Cardiac muscle cell (in vitro differentiated cells and primary cell): ENCODE measurements around the gene CSN3. TPM values are rescaled to one million over a fixed set of nuclear protein-coding genes. Genes with fewer than 3 reads are reported as not detected.
A peak's percentile ranks its signal among the peaks of the same experiment; 100 is the strongest.
"Not testable (repeated sequence)": the region's sequence is repeated elsewhere in the genome, so short reads cannot be mapped to it uniquely, and the experiment has no call there.

Experiments
- DNase-seq, 2 donors: peaks; one replicate each; pipeline versions ENCODE4 v3.0.0 to v3.0.0-alpha.2; 2010 to 2017; ENCODE audit warnings: low read depth in 1 of 2, low spot score in 1 of 2
- H3K27ac ChIP-seq: fragments of 200-600 bp; sonication (generic); 2 replicates; pipeline ENCODE4 v1.5.1; 2016
- H3K27me3 ChIP-seq: fragments of 200-600 bp; sonication (generic); 2 replicates; pipeline ENCODE4 v1.6.0; 2016; ENCODE audit warnings: control low read depth
- H3K36me3 ChIP-seq: fragments of 200-600 bp; sonication (generic); 2 replicates; pipeline ENCODE4 v1.5.1; 2016; ENCODE audit warnings: control low read depth
- H3K4me1 ChIP-seq: fragments of 200-600 bp; sonication (generic); 2 replicates; pipeline ENCODE4 v1.8.1; 2017; ENCODE audit warnings: low read depth, mild to moderate bottlenecking, mixed run types
- H3K4me3 ChIP-seq: fragments of 200-600 bp; sonication (generic); 2 replicates; pipeline ENCODE4 v1.5.1; 2016; ENCODE audit warnings: mild to moderate bottlenecking
- H3K9me3 ChIP-seq: fragments of 200-600 bp; sonication (generic); 2 replicates; pipeline ENCODE4 v1.5.1; 2017; ENCODE audit warnings: low read depth, mild to moderate bottlenecking, control low read depth
- polyA plus RNA-seq: library from polyadenylated mRNA; unstranded; fragments of >200 nt; fragmentation: Nextera tagmentation; extraction: Ambion mirVana; gene quantifications from 2 replicates; pipeline ENCODE4 v1.2.1, GENCODE V29; 2016
- total RNA-seq: library from RNA; depleted of rRNA; stranded (reverse); fragments of >200 nt; gene quantifications from 2 replicates; pipeline ENCODE4 v1.2.3, GENCODE V29; 2016
- TF ChIP-seq, protein P1 (sequence below): IDR thresholded peaks from 2 replicates; pipeline ENCODE4 v1.5.1; 2012; ENCODE audit warnings: low read depth, mild to moderate bottlenecking, low read length

The CSN3 gene
- total and polyA plus RNA-seq, 2 experiments from 2014 or later = not detected

GRCh38 chr4:70221389-70221788 lies 21.0 kb upstream of the CSN3 start:
- H3K36me3 ChIP-seq, H3K4me3 ChIP-seq, H3K27me3 ChIP-seq, DNase-seq, H3K9me3 ChIP-seq, H3K4me1 ChIP-seq, H3K27ac ChIP-seq: not testable (repeated sequence)

- not testable (repeated sequence) for DNase-seq, H3K27ac ChIP-seq, H3K4me1 ChIP-seq, H3K27me3 ChIP-seq, H3K9me3 ChIP-seq, H3K36me3 ChIP-seq, H3K4me3 ChIP-seq
Observed at GRCh38 chr4:70221818-70222217, 20.6 kb upstream of the CSN3 start.

- H3K4me3 ChIP-seq = no peak within 1 kb of the TSS
- no peaks in the 10 kb centered on the region for H3K9me3 ChIP-seq
- TF ChIP-seq, protein P1, sequence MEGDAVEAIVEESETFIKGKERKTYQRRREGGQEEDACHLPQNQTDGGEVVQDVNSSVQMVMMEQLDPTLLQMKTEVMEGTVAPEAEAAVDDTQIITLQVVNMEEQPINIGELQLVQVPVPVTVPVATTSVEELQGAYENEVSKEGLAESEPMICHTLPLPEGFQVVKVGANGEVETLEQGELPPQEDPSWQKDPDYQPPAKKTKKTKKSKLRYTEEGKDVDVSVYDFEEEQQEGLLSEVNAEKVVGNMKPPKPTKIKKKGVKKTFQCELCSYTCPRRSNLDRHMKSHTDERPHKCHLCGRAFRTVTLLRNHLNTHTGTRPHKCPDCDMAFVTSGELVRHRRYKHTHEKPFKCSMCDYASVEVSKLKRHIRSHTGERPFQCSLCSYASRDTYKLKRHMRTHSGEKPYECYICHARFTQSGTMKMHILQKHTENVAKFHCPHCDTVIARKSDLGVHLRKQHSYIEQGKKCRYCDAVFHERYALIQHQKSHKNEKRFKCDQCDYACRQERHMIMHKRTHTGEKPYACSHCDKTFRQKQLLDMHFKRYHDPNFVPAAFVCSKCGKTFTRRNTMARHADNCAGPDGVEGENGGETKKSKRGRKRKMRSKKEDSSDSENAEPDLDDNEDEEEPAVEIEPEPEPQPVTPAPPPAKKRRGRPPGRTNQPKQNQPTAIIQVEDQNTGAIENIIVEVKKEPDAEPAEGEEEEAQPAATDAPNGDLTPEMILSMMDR = no peak
- no peak within 1 kb of the TSS for H3K27ac ChIP-seq
- H3K4me1 ChIP-seq = peaks cover 3% of the 10 kb centered on the region
- DNase-seq = no peak
- no peaks in the 10 kb centered on the region for H3K36me3 ChIP-seq
- H3K27me3 ChIP-seq = no peaks in the 10 kb centered on the region
Observed at GRCh38 chr4:70225824-70226223, 16.6 kb upstream of the CSN3 start, which contains the start of gene FDCSP. TSS of gene FDCSP (plus strand) at chr4:70226124. CDS start at chr4:70231195, 5,071 bp downstream.

DNA sequence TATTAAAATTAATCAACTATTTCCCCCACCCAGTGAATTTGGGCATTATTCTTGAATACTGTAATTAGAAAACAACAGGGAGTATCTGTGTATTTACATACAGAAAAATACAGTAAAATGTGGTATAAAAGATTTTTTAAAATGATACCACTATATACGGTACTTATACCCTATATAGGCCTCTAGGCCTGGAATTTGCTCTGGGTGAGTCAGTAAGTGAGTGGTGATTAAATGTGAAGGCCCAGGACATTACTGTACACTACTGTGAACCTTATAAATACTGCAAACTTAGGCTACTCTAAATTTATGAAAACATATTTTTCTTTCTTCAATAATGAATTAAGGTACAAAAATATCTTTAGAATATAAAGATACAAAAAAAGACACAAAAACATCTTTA lies 6.3 kb upstream of the CSN3 start:
- H3K36me3 ChIP-seq = no peaks in the 10 kb centered on the region
- DNase-seq = no peak
- no peak overlapping the region for H3K27ac ChIP-seq
- H3K4me1 ChIP-seq = peaks cover 11% of the 10 kb centered on the region
- H3K4me3 ChIP-seq = no peak overlapping the region
- TF ChIP-seq, protein P1 = no peak
- H3K27me3 ChIP-seq = no peaks in the 10 kb centered on the region
- H3K9me3 ChIP-seq = no peaks in the 10 kb centered on the region

GRCh38 chr4:70239131-70239883 lies 3.1 kb upstream of the CSN3 start:
- Histone ChIP-seq H3K27ac (no peak overlapping the region), H3K36me3 (no peaks in the 10 kb centered on the region), H3K4me3 (no peak overlapping the region), H3K4me1 (peaks cover 11% of the 10 kb centered on the region), H3K9me3 (no peaks in the 10 kb centered on the region), H3K27me3 (no peaks in the 10 kb centered on the region)
- no peak for DNase-seq
- TF ChIP-seq, protein P1 = no peak

GRCh38 chr4:70239884-70240591 lies 2.4 kb upstream of the CSN3 start:
- DNase-seq = peak; percentile 13 to 59
- Histone ChIP-seq H3K4me1 (peaks cover 11% of the 10 kb centered on the region), H3K27ac (peak overlapping the region; percentile 47), H3K4me3 (no peak overlapping the region), H3K36me3 (no peaks in the 10 kb centered on the region), H3K9me3 (no peaks in the 10 kb centered on the region), H3K27me3 (no peaks in the 10 kb centered on the region)
- TF ChIP-seq, protein P1 = no peak
